ENCODE measurements around the gene MACROD2.

The MACROD2 gene

GRCh38 chr20:15100506-15101160 lies 1105.3 kb downstream of the MACROD2 start:
- TF ChIP-seq CTCF (IDR thresholded peaks at IDR 0.05; ENCODE audit: low read depth, low read length) = no peak
- no peaks in the 10 kb centered on the region for H3K4me1 ChIP-seq
- no peaks in the 10 kb centered on the region for H3K9me3 ChIP-seq
- no peaks in the 10 kb centered on the region for H3K27me3 ChIP-seq
- H3K36me3 ChIP-seq = no peaks in the 10 kb centered on the region
- DNase-seq = no peak
- no peak overlapping the region for H3K4me3 ChIP-seq (ENCODE audit: low read depth, low read length)

GRCh38 chr20:15107931-15108330 lies 1112.6 kb downstream of the MACROD2 start:
- Histone ChIP-seq H3K4me1 (no peaks in the 10 kb centered on the region), H3K4me3 (ENCODE audit: low read depth, low read length) (no peak overlapping the region), H3K36me3 (no peaks in the 10 kb centered on the region), H3K27me3 (no peaks in the 10 kb centered on the region), H3K9me3 (no peaks in the 10 kb centered on the region)
- no peak for TF ChIP-seq CTCF (IDR thresholded peaks at IDR 0.05; ENCODE audit: low read depth, low read length)
- DNase-seq = no peak

- Histone ChIP-seq H3K9me3 (no peaks in the 10 kb centered on the region), H3K36me3 (no peaks in the 10 kb centered on the region), H3K4me3 (ENCODE audit: low read depth, low read length) (no peak overlapping the region), H3K27me3 (no peaks in the 10 kb centered on the region), H3K4me1 (no peaks in the 10 kb centered on the region)
- no peak for DNase-seq
- TF ChIP-seq CTCF (IDR thresholded peaks at IDR 0.05; ENCODE audit: low read depth, low read length) = no peak
Observed at GRCh38 chr20:15109494-15109893, 1114.2 kb downstream of the MACROD2 start.

GRCh38 chr20:15111654-15112053 lies 1116.3 kb downstream of the MACROD2 start:
- TF ChIP-seq CTCF (IDR thresholded peaks at IDR 0.05; ENCODE audit: low read depth, low read length) = no peak
- Histone ChIP-seq H3K4me3 (ENCODE audit: low read depth, low read length) (no peak overlapping the region), H3K27me3 (no peaks in the 10 kb centered on the region), H3K36me3 (no peaks in the 10 kb centered on the region), H3K4me1 (no peaks in the 10 kb centered on the region), H3K9me3 (no peaks in the 10 kb centered on the region)
- no peak for DNase-seq

GRCh38 chr20:15113144-15113773 lies 1117.9 kb downstream of the MACROD2 start:
- no peaks in the 10 kb centered on the region for H3K27me3 ChIP-seq
- TF ChIP-seq CTCF (IDR thresholded peaks at IDR 0.05; ENCODE audit: low read depth, low read length) = no peak
- H3K4me3 ChIP-seq (ENCODE audit: low read depth, low read length) = no peak overlapping the region
- H3K9me3 ChIP-seq = no peaks in the 10 kb centered on the region
- no peaks in the 10 kb centered on the region for H3K4me1 ChIP-seq
- H3K36me3 ChIP-seq = no peaks in the 10 kb centered on the region
- no peak for DNase-seq

- H3K36me3 ChIP-seq = no peaks in the 10 kb centered on the region
- TF ChIP-seq CTCF (IDR thresholded peaks at IDR 0.05; ENCODE audit: low read depth, low read length) = no peak
- no peaks in the 10 kb centered on the region for H3K9me3 ChIP-seq
- H3K27me3 ChIP-seq = no peaks in the 10 kb centered on the region
- no peak overlapping the region for H3K4me3 ChIP-seq (ENCODE audit: low read depth, low read length)
- peaks cover 8% of the 10 kb centered on the region; the same call in 1 of the 2 replicates for H3K4me1 ChIP-seq
- DNase-seq = no peak
Observed at GRCh38 chr20:15119852-15120487, 1124.7 kb downstream of the MACROD2 start.
